ENCODE results near the gene BACE2.
"Not testable (repeated sequence)": the region's sequence is repeated elsewhere in the genome, so short reads cannot be mapped to it uniquely, and the experiment has no call there.

Gene BACE2

DNA sequence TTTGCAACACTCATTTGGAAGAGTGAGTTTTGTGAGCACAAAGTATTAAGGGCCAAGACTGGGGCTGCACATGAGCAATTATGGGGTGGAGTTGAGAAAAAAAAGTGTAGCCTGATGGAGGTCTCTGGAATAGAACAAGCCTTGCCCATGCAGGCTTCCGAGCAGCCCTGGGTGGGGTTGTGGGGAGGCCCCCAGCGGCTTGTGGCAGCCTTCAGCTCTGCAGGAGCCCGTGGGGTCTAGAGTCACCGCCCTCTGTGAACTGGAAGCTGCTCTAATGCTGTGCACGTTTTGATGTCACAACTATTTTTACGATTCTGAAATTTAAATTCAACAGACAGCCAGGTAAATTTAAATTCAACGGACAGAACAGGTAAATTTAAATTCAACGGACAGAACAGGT, 58.9 kb downstream of the BACE2 start:
- no peak overlapping the region for H3K27ac Mint-ChIP-seq
- H3K4me1 Mint-ChIP-seq (ENCODE audit: low read depth): no peaks in the 10 kb centered on the region
- no peaks in the 10 kb centered on the region for H3K9me3 Mint-ChIP-seq
- H3K27me3 Mint-ChIP-seq (ENCODE audit: low read depth): no peaks in the 10 kb centered on the region
- no peaks in the 10 kb centered on the region for H3K36me3 Mint-ChIP-seq (ENCODE audit: low read depth)
- H3K4me3 Mint-ChIP-seq: no peak overlapping the region

DNA sequence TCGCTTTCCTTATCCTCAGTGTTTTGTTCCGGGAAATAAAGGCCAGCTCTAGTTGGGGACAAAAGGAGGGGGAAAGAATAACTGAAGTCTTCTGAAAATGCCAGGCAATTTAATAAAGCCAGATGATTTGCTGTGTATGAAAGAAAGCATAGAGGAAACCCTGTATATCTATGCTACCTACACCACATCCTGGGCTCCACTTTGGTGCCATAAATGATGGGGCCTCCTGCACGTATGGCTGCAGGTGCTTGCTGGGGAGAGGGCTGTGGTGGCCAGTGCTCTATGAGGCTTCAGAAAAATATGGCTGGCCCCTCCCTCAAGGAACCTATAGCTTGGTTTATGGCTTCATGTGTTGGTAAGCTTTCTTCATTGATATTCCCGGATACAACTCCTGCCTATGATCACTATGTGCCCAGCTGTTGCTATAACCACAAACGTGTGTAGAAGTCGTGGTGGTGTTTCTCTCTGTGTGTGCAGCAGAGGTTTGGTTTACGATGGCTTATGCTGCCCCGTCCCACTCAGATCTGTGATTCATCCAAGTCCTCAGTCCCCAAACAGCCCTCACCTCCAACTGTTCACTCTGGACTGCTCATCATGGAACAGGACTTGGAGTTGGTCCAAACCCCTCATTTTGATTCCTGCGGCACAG, 59.5 kb downstream of the BACE2 start:
- Mint-ChIP-seq H3K27ac (no peak overlapping the region), H3K27me3 (ENCODE audit: low read depth) (no peaks in the 10 kb centered on the region), H3K36me3 (ENCODE audit: low read depth) (no peaks in the 10 kb centered on the region), H3K9me3 (no peaks in the 10 kb centered on the region), H3K4me3 (no peak overlapping the region), H3K4me1 (ENCODE audit: low read depth) (no peaks in the 10 kb centered on the region)

DNA sequence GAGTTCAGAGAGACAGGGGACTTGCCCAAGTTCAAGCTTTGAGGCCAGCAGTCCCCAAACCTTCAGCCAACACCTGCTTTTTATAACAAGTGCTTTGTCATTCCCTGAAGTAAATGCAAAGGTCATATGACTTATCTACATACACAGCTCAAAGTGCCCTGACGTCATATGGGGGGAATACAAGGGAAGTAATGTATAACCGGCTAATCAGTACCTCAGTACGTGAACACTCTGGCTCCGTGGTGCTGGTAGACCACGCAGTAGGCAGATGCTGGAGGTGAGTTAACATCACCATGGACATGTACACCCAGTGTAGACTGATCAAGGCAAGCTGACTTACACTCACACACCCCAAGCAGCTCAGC, 60.0 kb downstream of the BACE2 start:
- no peaks in the 10 kb centered on the region for H3K9me3 Mint-ChIP-seq
- no peaks in the 10 kb centered on the region for H3K36me3 Mint-ChIP-seq (ENCODE audit: low read depth)
- H3K27ac Mint-ChIP-seq: no peak overlapping the region
- H3K4me1 Mint-ChIP-seq (ENCODE audit: low read depth): no peaks in the 10 kb centered on the region
- no peaks in the 10 kb centered on the region for H3K27me3 Mint-ChIP-seq (ENCODE audit: low read depth)
- H3K4me3 Mint-ChIP-seq: no peak overlapping the region

DNA sequence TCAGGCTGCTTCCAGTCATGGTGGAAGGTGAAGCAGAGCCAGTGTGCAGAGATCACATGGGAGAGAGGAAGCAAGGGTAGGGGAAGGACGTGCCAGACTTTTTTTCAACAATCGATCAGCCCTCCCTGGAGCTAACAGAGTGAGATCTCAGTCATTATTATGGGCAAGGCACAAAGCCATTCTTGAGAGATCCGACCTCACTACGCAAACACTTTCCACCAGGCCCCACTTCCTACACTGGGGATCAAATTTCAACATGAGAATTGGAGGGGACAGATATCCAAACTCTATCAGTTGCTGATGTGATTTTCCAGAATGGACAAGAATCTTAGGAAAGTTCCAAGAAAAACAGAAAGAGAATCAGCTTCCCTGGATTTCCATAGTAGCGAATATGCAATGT, 60.5 kb downstream of the BACE2 start:
- H3K36me3 Mint-ChIP-seq (ENCODE audit: low read depth): no peaks in the 10 kb centered on the region
- H3K4me3 Mint-ChIP-seq: no peak overlapping the region
- H3K4me1 Mint-ChIP-seq (ENCODE audit: low read depth): no peaks in the 10 kb centered on the region
- no peaks in the 10 kb centered on the region for H3K9me3 Mint-ChIP-seq
- H3K27ac Mint-ChIP-seq: no peak overlapping the region
- no peaks in the 10 kb centered on the region for H3K27me3 Mint-ChIP-seq (ENCODE audit: low read depth)

GRCh38 chr21:41228958-41229357, 61.0 kb downstream of the BACE2 start:
- Mint-ChIP-seq H3K4me1 (ENCODE audit: low read depth) (no peaks in the 10 kb centered on the region), H3K9me3 (no peaks in the 10 kb centered on the region), H3K27me3 (ENCODE audit: low read depth) (no peaks in the 10 kb centered on the region), H3K36me3 (ENCODE audit: low read depth) (no peaks in the 10 kb centered on the region), H3K27ac (no peak overlapping the region), H3K4me3 (no peak overlapping the region)

DNA sequence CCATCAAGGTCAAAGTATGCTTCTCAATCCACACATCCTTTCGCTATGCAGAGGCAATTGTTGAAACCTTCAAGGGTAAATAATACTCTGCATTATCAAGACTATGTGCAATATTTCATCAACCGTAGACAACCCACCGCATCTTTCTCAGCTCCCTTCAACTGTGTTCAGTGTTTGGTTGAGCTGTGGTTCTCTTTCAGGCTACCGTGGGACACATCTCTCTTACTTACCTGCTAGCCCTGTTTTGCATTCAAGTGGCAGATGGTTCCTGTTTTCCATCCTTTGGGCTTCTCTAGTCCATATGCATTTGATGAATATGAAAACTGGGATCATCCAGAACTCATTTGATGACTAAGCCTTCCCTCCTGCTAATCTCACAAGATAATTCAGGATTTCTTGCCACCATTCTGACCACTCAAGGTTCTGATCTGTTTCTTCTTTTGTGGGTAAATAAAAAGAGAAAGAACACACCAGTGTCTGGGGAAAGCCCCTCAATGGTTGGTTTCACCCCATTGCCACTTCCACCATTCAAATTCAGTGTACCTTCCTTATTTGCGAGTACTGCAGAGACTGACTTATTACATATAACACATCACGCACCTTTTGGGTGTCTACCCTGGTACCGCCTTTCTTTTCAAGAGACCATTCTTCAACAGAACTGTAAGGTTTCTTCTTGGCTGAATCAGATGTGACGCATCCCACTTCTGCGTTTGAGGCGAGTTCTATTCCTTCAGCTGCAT, 61.7 kb downstream of the BACE2 start:
- Mint-ChIP-seq H3K9me3 (no peaks in the 10 kb centered on the region), H3K36me3 (ENCODE audit: low read depth) (no peaks in the 10 kb centered on the region), H3K4me1 (ENCODE audit: low read depth) (no peaks in the 10 kb centered on the region), H3K4me3 (no peak overlapping the region), H3K27ac (no peak overlapping the region), H3K27me3 (ENCODE audit: low read depth) (no peaks in the 10 kb centered on the region)

DNA sequence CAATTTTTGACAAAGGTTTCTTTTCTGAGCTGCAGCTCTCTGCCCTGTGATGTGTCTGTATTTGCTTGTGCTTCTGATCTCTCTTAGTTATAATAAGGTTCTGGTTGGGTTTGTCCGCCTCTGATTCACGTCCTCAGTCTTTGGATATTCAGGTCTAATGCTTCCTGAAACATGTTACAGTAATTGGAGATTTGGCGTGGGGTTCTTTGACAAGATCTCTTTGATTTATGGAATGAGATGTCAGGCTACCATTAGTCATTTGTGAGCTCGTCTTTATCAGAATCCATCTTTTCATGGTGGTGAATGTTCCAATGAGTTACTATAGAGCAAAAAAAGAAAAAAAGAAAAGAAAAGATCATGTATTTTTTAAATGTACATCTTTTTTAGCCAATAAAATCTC, 62.5 kb downstream of the BACE2 start:
- H3K9me3 Mint-ChIP-seq: no peaks in the 10 kb centered on the region

DNA sequence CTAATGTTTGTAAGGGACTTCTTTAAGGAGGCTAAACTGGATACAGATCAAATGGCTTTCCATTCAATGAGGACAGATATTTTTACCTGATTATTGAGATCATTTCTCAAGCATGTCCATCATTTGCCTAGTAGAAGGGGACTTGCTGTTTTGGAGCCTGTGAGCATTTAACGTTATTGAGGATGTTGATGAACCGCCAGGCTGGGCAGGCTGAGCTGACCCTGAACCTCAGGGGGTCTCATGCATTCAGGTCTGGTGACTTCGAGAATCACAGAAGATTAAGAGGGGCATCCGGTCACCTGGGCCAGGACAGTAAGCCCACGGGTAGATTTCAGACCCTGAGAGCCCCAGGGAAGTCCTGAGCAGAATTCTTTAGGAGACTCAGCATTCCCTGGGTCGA, 63.1 kb downstream of the BACE2 start:
- H3K27ac Mint-ChIP-seq: no peak overlapping the region

More for the DNA sequence above, 62.5 kb downstream of the BACE2 start:
- no peaks in the 10 kb centered on the region for H3K4me1 Mint-ChIP-seq (ENCODE audit: low read depth)
- H3K27ac Mint-ChIP-seq: no peak overlapping the region
- no peaks in the 10 kb centered on the region for H3K27me3 Mint-ChIP-seq (ENCODE audit: low read depth)
- H3K4me3 Mint-ChIP-seq: no peak overlapping the region
- no peaks in the 10 kb centered on the region for H3K36me3 Mint-ChIP-seq (ENCODE audit: low read depth)

DNA sequence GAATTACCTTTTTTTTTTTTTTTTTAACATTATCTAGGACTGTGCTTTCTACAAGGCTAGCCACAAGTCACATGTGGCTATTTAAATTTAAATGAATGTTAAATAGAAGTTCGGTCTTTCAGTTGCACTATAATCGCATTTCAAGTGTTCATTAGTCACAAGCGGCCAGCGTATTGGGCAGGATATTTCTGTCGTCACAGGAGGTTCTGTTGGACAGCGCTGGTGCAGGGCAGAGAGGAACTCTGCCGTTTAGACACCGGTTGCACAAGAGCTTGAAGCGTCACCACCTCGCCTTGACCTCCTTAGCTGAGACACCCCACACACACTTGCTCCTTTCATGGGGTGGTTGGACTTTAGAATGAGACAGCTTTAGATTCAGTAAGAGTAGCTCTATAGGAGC, 64.1 kb downstream of the BACE2 start:
- Mint-ChIP-seq H3K4me1 (ENCODE audit: low read depth) (no peaks in the 10 kb centered on the region), H3K27me3 (ENCODE audit: low read depth) (no peaks in the 10 kb centered on the region), H3K27ac (no peak overlapping the region)

More for the DNA sequence above, 63.1 kb downstream of the BACE2 start:
- H3K27me3 Mint-ChIP-seq (ENCODE audit: low read depth): no peaks in the 10 kb centered on the region
- no peak overlapping the region for H3K4me3 Mint-ChIP-seq
- no peaks in the 10 kb centered on the region for H3K36me3 Mint-ChIP-seq (ENCODE audit: low read depth)
- H3K9me3 Mint-ChIP-seq: no peaks in the 10 kb centered on the region
- no peaks in the 10 kb centered on the region for H3K4me1 Mint-ChIP-seq (ENCODE audit: low read depth)

GRCh38 chr21:41233916-41234315, 66.0 kb downstream of the BACE2 start:
- no peaks in the 10 kb centered on the region for H3K9me3 Mint-ChIP-seq
- no peak overlapping the region for H3K27ac Mint-ChIP-seq
- H3K4me3 Mint-ChIP-seq: no peak overlapping the region
- no peaks in the 10 kb centered on the region for H3K4me1 Mint-ChIP-seq (ENCODE audit: low read depth)
- no peaks in the 10 kb centered on the region for H3K27me3 Mint-ChIP-seq (ENCODE audit: low read depth)
- no peaks in the 10 kb centered on the region for H3K36me3 Mint-ChIP-seq (ENCODE audit: low read depth)

More for the DNA sequence above, 64.1 kb downstream of the BACE2 start:
- no peaks in the 10 kb centered on the region for H3K36me3 Mint-ChIP-seq (ENCODE audit: low read depth)
- H3K9me3 Mint-ChIP-seq: no peaks in the 10 kb centered on the region
- H3K4me3 Mint-ChIP-seq: no peak overlapping the region

- Mint-ChIP-seq H3K4me1 (ENCODE audit: low read depth) (no peaks in the 10 kb centered on the region), H3K36me3 (ENCODE audit: low read depth) (no peaks in the 10 kb centered on the region), H3K27me3 (ENCODE audit: low read depth) (no peaks in the 10 kb centered on the region), H3K9me3 (no peaks in the 10 kb centered on the region), H3K4me3 (no peak overlapping the region), H3K27ac (no peak overlapping the region)
These were observed 66.6 kb downstream of the BACE2 start for GRCh38 chr21:41234569-41234968.

- Mint-ChIP-seq H3K27me3 (ENCODE audit: low read depth) (no peaks in the 10 kb centered on the region), H3K4me3 (no peak overlapping the region), H3K36me3 (ENCODE audit: low read depth) (no peaks in the 10 kb centered on the region), H3K9me3 (no peaks in the 10 kb centered on the region), H3K4me1 (ENCODE audit: low read depth) (no peaks in the 10 kb centered on the region), H3K27ac (no peak overlapping the region)
These were observed 67.2 kb downstream of the BACE2 start for GRCh38 chr21:41235201-41235600.

- H3K27ac Mint-ChIP-seq: no peak overlapping the region
These were observed 68.5 kb downstream of the BACE2 start for GRCh38 chr21:41236352-41236973.

GRCh38 chr21:41238081-41238796, 70.3 kb downstream of the BACE2 start:
- not testable (repeated sequence) for H3K27me3 Mint-ChIP-seq (ENCODE audit: low read depth); H3K36me3 Mint-ChIP-seq (ENCODE audit: low read depth); H3K4me1 Mint-ChIP-seq (ENCODE audit: low read depth); H3K9me3 Mint-ChIP-seq; H3K4me3 Mint-ChIP-seq; H3K27ac Mint-ChIP-seq

More at GRCh38 chr21:41236352-41236973, 68.5 kb downstream of the BACE2 start:
- H3K27me3 Mint-ChIP-seq (ENCODE audit: low read depth): no peaks in the 10 kb centered on the region
- no peak overlapping the region for H3K4me3 Mint-ChIP-seq
- no peaks in the 10 kb centered on the region for H3K36me3 Mint-ChIP-seq (ENCODE audit: low read depth)
- no peaks in the 10 kb centered on the region for H3K9me3 Mint-ChIP-seq
- no peaks in the 10 kb centered on the region for H3K4me1 Mint-ChIP-seq (ENCODE audit: low read depth)

- H3K4me3 Mint-ChIP-seq: no peak overlapping the region
- H3K9me3 Mint-ChIP-seq: no peaks in the 10 kb centered on the region
- no peak overlapping the region for H3K27ac Mint-ChIP-seq
These were observed 72.1 kb downstream of the BACE2 start for GRCh38 chr21:41240040-41240439.

More at GRCh38 chr21:41240040-41240439, 72.1 kb downstream of the BACE2 start:
- H3K4me1 Mint-ChIP-seq (ENCODE audit: low read depth): no peaks in the 10 kb centered on the region
- no peaks in the 10 kb centered on the region for H3K27me3 Mint-ChIP-seq (ENCODE audit: low read depth)
- H3K36me3 Mint-ChIP-seq (ENCODE audit: low read depth): no peaks in the 10 kb centered on the region

Data from T-helper 1 cell treated with Interleukin-12 subunit alpha and Interleukin-12 subunit beta and Interleukin-4 antibody, amounts not matched to agents 30 μg/mL and 1 μg/mL, for 36 hours (primary cell).